Retina (tissue), 1 donor: ENCODE measurements around the gene IGSF8.
A peak's percentile ranks its signal among the peaks of the same experiment; 100 is the strongest.

ENCODE experiments used
- DNase-seq: peaks from one replicate; pipeline ENCODE4 v3.0.0-alpha.2; 2016

The IGSF8 gene, protein sequence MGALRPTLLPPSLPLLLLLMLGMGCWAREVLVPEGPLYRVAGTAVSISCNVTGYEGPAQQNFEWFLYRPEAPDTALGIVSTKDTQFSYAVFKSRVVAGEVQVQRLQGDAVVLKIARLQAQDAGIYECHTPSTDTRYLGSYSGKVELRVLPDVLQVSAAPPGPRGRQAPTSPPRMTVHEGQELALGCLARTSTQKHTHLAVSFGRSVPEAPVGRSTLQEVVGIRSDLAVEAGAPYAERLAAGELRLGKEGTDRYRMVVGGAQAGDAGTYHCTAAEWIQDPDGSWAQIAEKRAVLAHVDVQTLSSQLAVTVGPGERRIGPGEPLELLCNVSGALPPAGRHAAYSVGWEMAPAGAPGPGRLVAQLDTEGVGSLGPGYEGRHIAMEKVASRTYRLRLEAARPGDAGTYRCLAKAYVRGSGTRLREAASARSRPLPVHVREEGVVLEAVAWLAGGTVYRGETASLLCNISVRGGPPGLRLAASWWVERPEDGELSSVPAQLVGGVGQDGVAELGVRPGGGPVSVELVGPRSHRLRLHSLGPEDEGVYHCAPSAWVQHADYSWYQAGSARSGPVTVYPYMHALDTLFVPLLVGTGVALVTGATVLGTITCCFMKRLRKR

DNA sequence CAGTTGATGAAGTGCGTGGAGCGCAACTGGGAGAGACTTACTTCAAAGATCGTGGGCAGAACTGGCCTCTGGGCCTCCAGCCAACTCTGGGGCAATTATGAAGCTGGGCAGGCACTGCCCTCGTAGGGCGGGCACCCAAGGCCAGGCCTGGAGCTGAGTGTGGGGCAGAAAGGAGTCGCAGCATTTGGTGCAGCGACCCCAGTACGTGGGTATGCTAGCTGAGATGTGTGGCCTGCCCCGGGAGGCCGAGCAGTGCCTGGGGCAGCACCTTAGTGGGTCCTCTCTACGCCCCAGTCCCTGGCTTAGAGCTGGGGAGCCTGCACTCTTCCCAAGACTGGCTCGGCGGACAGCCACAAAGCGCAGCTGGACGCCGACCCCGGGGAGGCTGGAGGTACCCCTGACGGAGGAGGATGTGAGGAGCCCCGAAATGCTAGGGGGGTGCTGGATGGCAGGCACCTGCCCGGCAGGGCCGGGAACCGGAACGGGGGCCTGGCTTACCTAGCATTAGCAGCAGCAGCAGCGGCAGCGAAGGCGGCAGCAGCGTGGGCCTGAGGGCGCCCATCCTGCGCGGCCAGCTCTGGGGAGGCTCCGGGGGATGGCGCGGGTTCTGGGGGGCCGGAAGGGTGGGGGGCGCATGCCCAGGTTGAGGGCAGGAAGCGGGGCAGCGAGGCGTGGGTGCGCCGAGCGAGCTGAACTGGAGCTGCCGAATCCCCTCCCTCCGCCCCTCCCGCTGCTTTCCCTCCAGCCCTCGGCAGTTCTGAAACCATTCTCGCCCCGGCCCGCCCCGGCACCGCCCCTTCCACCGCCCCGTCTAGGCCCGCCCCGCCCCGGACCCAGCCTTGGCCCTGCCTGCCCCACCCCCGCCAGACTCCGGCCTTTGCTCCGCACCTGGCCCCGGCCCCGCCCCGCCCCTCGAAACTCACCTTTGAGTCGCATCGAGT lies at the start of gene IGSF8:
TSS of gene IGSF8 (minus strand) at position 709 of the 941 bp plus-strand sequence. CDS start at position 562, 147 bp downstream.
- DNase-seq: peak; percentile 67

GRCh38 chr1:160148121-160148520 lies 49.7 kb upstream of the IGSF8 start:
- DNase-seq: no peak

DNA sequence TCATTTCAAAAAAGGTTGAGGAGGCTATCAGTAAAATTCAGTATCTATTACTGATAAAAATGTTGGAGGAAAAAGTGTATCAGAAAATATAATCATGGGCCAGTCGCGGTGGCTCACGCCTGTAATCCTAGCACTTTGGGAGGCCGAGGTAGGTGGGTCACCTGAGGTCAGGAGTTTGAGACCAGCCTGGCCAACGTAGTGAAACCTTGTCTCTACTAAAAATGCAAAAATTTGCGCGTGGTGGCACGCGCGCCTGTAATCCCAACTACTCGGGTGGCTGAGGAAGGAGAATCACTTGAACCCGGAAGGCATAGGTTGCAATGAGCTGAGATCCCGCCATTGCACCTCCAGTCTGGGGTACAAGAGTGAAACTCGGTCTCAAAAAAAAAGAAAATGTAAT lies 47.7 kb upstream of the IGSF8 start:
- DNase-seq: no peak

- no peak for DNase-seq
Measured at GRCh38 chr1:160144921-160145320, 46.5 kb upstream of the IGSF8 start.

DNA sequence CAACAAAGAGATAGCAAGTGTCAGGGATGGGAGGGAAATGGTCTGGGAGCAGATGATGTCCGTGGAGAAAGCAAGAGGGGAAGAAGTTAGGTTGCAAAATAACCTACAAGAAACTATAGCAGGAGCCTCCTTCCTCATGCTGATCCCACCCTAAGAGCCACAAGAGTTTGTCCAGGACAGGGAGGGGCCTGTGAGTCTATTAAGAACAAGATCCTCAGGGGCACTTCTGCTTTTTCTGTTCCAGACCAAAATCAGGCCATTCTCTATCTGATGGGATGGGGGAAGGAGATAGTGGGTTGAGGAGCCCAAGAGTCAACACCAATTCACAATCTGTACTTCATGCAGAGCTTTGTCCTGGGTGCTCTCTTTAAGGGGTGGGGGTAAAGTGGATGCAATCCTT lies 45.3 kb upstream of the IGSF8 start:
- no peak for DNase-seq

DNA sequence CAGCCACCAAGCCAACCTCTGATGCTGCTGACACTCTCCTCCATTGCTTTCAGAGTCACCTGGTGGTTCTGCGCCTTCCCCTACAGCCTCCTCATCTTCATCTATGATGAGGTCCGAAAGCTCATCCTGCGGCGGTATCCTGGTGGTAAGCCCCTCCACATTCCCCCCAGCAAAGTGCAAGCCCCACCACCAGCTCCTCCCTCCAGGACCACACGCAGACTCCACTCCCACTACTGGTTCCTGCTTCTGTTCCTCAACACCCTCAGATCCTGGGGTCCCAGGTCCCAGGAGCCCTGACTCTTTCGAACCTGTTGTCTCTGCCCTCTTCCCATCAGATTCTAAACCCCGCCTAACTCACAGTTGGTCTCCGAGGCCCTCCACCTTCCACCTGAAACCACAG lies 41.4 kb upstream of the IGSF8 start:
- DNase-seq: no peak

DNA sequence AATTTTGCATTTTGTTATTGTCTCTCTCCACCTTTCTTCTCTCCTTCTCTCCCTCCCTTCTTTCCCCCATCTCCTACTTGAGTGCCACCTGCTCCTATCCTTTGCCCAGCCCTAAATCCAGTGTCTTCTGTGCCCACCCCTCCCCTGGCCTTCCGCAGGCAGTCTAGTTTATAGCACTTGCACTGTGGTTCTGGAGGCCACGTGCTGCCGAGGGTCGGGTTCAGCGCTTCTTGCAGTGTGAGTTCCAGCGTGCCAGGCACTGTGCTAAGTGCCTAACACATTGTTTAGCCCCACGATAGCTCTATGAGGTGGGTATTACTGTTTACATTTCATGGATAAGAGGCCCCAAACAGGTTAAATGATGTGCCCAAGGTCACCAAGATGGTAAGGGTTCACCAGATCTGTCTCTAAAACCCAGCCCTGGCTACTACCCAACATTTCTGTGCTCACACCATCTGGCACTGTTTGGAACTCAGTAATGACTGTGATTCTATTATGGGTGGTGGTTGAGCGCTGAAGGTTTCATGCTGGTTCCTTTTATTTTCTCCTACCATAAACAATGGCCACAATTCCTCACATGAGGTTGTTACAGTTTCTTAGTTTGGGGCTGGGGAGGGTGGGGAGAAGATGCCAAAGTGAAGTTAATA lies 38.9 kb upstream of the IGSF8 start:
- DNase-seq: no peak

DNA sequence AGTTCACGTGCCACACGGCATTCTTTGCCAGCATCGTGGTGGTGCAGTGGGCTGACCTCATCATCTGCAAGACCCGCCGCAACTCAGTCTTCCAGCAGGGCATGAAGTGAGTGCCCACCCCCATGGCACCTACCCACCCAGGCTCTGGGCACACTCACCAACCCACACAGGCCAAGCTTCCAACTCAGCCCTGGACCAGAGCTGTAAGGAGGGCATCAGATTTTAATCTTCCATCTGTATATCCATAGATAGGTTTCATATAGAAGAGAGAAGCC lies 38.4 kb upstream of the IGSF8 start:
- no peak for DNase-seq

- no peak for DNase-seq
Measured at GRCh38 chr1:160136121-160136925, 37.9 kb upstream of the IGSF8 start.

GRCh38 chr1:160134791-160135572 lies 36.6 kb upstream of the IGSF8 start:
- no peak for DNase-seq

DNA sequence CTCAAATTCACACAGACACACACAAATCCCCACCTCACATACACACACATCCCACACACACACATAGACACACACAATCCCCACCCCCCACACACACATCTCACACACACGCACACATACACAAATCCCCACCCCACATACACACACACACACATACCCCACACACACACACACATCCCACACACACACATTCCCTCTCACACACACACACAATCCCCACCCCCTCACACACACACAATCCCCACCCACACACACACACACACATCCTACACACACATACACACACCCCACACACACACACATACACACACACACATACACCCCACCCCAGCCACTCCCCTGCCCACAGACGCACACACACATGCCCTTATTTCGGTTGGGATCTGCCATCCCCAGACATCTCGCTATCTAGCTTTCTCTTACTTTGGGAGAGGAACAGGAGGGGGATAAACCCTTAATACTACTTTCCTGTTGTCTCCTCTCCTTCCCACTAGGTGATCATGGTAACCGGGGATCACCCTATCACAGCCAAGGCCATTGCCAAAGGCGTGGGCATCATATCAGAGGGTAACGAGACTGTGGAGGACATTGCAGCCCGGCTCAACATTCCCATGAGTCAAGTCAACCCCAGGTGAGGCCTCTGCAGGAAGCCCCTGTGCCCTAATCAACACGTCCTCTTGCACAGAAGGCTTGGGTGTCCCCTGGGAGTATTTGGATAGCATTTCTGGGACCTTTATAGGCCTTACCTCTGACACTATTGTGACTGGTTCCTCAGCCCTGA lies 35.8 kb upstream of the IGSF8 start:
- no peak for DNase-seq

DNA sequence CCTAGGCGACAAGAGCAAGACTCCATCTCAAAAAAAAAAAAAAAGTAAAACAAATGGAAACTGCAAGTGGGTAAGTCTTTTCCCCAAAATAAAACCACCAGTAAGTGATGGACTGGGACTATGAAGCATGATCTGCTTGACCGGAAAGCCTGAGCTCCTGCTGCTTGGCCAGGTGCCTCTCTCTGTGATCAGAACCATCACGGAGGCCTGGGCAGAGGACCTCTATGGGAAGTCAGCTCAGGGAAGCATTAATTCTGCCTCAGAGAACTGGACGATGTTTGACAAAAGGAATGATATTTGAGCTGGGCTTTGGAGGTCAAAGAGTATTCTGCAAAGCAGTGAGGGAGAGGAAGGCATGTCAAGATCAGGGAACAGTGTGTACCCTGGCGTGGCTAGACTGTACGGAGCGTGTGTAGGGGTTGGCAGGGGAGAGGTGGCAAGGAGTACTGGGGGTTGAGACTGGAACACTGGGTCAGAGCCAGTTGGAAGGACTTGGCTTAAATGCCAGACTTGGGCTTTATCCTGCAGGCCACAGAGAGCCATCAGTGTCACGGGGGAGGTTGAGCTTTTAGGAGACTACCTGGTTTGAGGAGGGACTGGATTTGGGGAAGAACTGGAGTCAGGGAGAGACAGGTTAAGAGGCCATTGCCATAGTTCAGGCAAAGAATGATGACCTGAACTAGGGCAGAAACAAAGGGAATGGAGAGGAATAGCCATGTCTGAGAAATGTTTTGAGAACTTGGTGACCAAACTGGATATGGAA lies 33.6 kb upstream of the IGSF8 start:
- no peak for DNase-seq

DNA sequence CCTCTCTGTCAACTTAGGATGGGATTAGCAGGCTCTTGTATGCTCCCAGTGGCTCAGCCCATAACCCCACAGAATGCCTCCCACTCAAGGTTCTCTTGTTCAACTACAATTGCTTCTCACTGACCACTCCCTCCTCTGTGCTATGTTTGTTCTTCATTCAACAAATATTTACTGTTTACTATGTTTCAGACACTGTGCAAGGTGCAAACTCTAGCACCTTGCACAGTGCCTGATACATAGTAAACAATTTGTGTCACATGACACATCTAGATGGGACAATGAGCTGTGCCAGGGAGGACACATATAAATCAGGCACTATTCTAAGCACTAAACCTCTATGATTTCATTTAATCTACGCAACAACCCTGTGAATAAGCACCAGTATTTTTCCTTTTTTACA lies 32.5 kb upstream of the IGSF8 start:
- no peak for DNase-seq

GRCh38 chr1:160130486-160130885 lies 32.1 kb upstream of the IGSF8 start:
- no peak for DNase-seq

GRCh38 chr1:160129966-160130365 lies 31.5 kb upstream of the IGSF8 start:
- DNase-seq: no peak

GRCh38 chr1:160129558-160129957 lies 31.1 kb upstream of the IGSF8 start:
- DNase-seq: no peak

GRCh38 chr1:160129046-160129445 lies 30.6 kb upstream of the IGSF8 start:
- no peak for DNase-seq

DNA sequence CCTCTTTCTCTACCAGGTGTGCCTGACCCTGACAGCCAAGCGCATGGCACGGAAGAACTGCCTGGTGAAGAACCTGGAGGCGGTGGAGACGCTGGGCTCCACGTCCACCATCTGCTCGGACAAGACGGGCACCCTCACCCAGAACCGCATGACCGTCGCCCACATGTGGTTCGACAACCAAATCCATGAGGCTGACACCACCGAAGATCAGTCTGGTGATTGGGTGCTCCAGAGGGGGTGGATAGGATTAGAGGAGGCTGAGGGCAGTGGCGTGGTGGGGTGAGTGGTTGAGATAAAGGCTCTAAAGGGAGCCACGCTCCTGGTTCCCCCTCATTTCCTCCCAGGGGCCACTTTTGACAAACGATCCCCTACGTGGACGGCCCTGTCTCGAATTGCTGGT lies 30.2 kb upstream of the IGSF8 start:
- DNase-seq: no peak

DNA sequence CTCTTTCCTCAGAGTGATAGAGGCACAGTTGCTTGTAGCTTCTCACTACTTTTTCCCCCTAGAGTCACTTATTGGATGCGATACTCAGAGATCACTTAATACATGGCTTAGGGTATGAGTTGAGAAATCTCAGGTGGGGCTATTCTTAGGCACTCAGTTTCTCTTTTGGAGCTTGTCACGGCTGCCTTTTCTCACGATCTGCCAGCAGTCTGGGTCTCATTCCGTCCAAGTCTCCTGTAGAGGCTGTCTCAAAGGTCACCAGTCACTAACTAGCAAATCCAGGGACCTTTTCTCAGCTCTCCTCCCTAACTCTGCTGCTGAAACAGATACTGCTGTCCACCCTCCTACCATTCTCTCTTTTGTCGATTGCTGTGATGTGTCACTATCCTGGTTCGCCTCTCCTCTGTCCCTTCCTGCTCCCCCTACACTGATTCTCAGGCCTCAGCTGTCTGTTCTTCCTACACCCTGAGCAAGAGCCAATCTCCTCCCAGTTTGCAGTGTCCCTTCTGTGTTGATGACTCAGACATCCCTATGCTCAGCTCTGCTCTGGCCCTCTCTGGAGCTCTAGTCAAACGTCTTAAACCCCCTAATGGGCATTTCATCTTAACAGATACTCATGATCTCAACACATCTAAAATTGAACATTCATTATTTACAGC lies 29.6 kb upstream of the IGSF8 start:
- DNase-seq: no peak
